OCI-LY7 (cell line): ENCODE data around the gene KRT36. TPM values are rescaled to one million over a fixed set of nuclear protein-coding genes. Genes with fewer than 3 reads are reported as not detected.

Experiments
- BruUV-seq: library from RNA; stranded (reverse); fragments of 400-500 nt; replicated peaks from 2 replicates; lab custom pipeline; 2021; lab: Mats Ljungman, UMichigan
- CTCF ChIA-PET: fragments of 300-600 bp; sonication (Branson Sonifier 250); formaldehyde crosslinking; loops from one replicate; lab custom pipeline; 2022; ENCODE audit warnings: antibody characterized with exemption; ENCODE audit not compliant: unreplicated experiment; lab: Charles Lee
- POLR2A ChIA-PET: fragments of 300-600 bp; sonication (Branson Sonifier 250); formaldehyde crosslinking; loops from one replicate; lab custom pipeline; 2022; ENCODE audit warnings: antibody characterized with exemption; lab: Charles Lee
- DNase-seq: peaks from one replicate; pipeline ENCODE4 v3.0.0-alpha.2; 2015; ENCODE audit warnings: low spot score
- H2AFZ ChIP-seq: fragments of 200-600 bp; sonication (generic), shearing (Covaris generic); 2 replicates; pipeline ENCODE4 v1.6.1; 2014; ENCODE audit warnings: mild to moderate bottlenecking, antibody characterized with exemption, low read length, moderate library complexity
- H3K27ac ChIP-seq: fragments of 200-600 bp; sonication (generic); 2 replicates; pipeline ENCODE4 v1.5.1; 2014; ENCODE audit warnings: mixed run types, low read depth, mild to moderate bottlenecking, moderate library complexity, low read length, inconsistent platforms; ENCODE audit not compliant: poor library complexity, severe bottlenecking
- H3K36me3 ChIP-seq: fragments of 200-600 bp; sonication (generic); 2 replicates; pipeline ENCODE4 v1.6.1; 2014; ENCODE audit warnings: mild to moderate bottlenecking, antibody characterized with exemption, low read length, moderate library complexity, mixed read lengths; ENCODE audit not compliant: insufficient read depth
- H3K4me1 ChIP-seq: fragments of 200-600 bp; sonication (generic); 2 replicates; pipeline ENCODE4 v1.5.1; 2014; ENCODE audit warnings: mild to moderate bottlenecking, low read length; ENCODE audit not compliant: insufficient read depth, poor library complexity, severe bottlenecking
- H3K4me2 ChIP-seq: fragments of 200-600 bp; sonication (generic); 2 replicates; pipeline ENCODE4 v1.6.1; 2014; ENCODE audit warnings: mild to moderate bottlenecking, low read length
- H3K4me3 ChIP-seq: fragments of 200-600 bp; sonication (generic); 2 replicates; pipeline ENCODE4 v1.5.1; 2014; ENCODE audit warnings: mild to moderate bottlenecking, low read depth, low read length; ENCODE audit not compliant: poor library complexity, severe bottlenecking
- H3K79me2 ChIP-seq: fragments of 200-600 bp; sonication (generic); 2 replicates; pipeline ENCODE4 v1.6.1; 2016; ENCODE audit warnings: low read depth, mild to moderate bottlenecking, low read length, moderate library complexity, mixed read lengths; ENCODE audit not compliant: insufficient read depth
- H3K9me2 ChIP-seq: fragments of 200-600 bp; sonication (generic); 2 replicates; pipeline ENCODE4 v1.6.1; 2016; ENCODE audit warnings: mild to moderate bottlenecking, low read length, mixed read lengths; ENCODE audit not compliant: insufficient read depth
- H3K9me3 ChIP-seq: fragments of 200-600 bp; sonication (generic); 2 replicates; pipeline ENCODE4 v1.6.1; 2014; ENCODE audit warnings: mild to moderate bottlenecking, mixed run types, low read length, mixed read lengths
- H4K20me1 ChIP-seq: fragments of 200-600 bp; sonication (generic); 2 replicates; pipeline ENCODE4 v1.6.1; 2014; ENCODE audit warnings: mild to moderate bottlenecking, antibody characterized with exemption, low read length, moderate library complexity, mixed read lengths; ENCODE audit not compliant: insufficient read depth
- EZH2phosphoT487 ChIP-seq: fragments of 200-600 bp; sonication (generic); IDR thresholded peaks from 2 replicates; pipeline ENCODE4 v1.6.1; 2018; ENCODE audit warnings: low read depth, borderline replicate concordance, mild to moderate bottlenecking, mixed run types, antibody characterized with exemption, low read length, moderate library complexity, mixed read lengths
- intact Hi-C: fragments of 100-400 bp; cut with micrococcal nuclease; formaldehyde crosslinking; loops from one replicate; pipeline ENCODE4 v1.10.0; 2022; ENCODE audit not compliant: unreplicated experiment
- total RNA-seq, 2 experiments: library from RNA; depleted of rRNA in 1 of 2; stranded (reverse); fragments of >200 nt in 1 of 2; shearing (Covaris generic) in 1 of 2; gene quantifications; 2 replicates each; pipeline ENCODE4 v1.2.3, GENCODE V29; 2014 to 2022
- TF ChIP-seq, protein P1 (sequence below): fragments of 200-600 bp; sonication (generic); conservative IDR thresholded peaks from 2 replicates; pipeline ENCODE4 v1.5.1; 2014; ENCODE audit warnings: mild to moderate bottlenecking, antibody characterized with exemption, low read length, moderate library complexity, mixed read lengths

KRT36 gene
- total RNA-seq, 2 experiments from 2014 or later: not detected

DNA sequence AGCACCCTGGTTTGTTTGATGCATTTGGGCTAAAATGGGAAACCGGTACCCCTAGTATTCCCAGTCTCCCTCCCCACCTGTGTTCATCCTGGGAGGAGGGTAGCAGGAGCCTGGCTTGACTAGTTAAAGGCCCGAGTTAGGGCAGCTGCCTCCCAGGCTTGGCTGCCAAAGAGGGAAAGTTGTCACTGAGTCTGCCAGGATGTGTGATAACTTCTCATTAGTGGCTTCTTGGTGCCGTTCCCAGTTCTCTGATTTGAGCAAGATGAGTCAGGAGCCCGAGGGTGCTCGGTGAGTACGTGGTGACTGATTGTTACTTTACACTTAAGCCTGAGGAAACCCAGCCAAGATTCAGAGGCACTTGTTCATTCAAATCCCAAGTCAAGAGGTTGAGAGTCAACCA is 25.0 kb downstream of the KRT36 start:
- H3K4me3 ChIP-seq: no peak overlapping the region
- no peaks in the 10 kb centered on the region for H3K9me2 ChIP-seq
- H3K4me2 ChIP-seq: no peak overlapping the region
- CTCF ChIA-PET: no interaction called here
- no peak overlapping the region for H2AFZ ChIP-seq
- no peaks in the 10 kb centered on the region for H3K36me3 ChIP-seq
- no peaks in the 10 kb centered on the region for H3K4me1 ChIP-seq
- H4K20me1 ChIP-seq: no peaks in the 10 kb centered on the region
- POLR2A ChIA-PET: no interaction called here
- TF ChIP-seq, protein P1, sequence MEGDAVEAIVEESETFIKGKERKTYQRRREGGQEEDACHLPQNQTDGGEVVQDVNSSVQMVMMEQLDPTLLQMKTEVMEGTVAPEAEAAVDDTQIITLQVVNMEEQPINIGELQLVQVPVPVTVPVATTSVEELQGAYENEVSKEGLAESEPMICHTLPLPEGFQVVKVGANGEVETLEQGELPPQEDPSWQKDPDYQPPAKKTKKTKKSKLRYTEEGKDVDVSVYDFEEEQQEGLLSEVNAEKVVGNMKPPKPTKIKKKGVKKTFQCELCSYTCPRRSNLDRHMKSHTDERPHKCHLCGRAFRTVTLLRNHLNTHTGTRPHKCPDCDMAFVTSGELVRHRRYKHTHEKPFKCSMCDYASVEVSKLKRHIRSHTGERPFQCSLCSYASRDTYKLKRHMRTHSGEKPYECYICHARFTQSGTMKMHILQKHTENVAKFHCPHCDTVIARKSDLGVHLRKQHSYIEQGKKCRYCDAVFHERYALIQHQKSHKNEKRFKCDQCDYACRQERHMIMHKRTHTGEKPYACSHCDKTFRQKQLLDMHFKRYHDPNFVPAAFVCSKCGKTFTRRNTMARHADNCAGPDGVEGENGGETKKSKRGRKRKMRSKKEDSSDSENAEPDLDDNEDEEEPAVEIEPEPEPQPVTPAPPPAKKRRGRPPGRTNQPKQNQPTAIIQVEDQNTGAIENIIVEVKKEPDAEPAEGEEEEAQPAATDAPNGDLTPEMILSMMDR: no peak
- TF ChIP-seq EZH2phosphoT487: no peak
- H3K79me2 ChIP-seq: no peaks in the 10 kb centered on the region
- no TSS peak for BruUV-seq
- no peak for DNase-seq
- intact Hi-C loops: no loop called here
- no peaks in the 10 kb centered on the region for H3K9me3 ChIP-seq
- H3K27ac ChIP-seq: no peak overlapping the region

DNA sequence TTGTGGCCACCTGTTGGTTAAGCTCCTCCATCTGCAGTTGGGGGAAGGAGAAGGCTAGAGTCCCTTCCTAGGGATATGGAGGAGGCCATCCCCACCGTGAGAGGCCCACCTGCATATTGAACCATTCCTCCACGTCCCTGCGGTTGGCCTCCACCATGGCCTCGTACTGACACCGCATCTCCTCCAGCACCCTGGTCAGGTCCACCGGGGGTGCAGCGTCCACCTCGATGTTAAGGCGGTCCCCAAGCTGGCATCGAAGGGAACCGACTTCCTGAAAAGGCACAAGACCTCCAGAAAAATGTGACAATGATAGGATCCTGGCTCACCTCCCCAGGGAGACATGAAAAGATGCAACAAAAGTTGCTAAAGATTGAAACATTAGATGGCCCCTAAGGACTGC is 25.5 kb downstream of the KRT36 start:
- ChIA-PET CTCF (no interaction called here), POLR2A (no interaction called here)
- H3K4me3 ChIP-seq: no peak overlapping the region
- DNase-seq: no peak
- no peaks in the 10 kb centered on the region for H3K9me3 ChIP-seq
- H3K4me2 ChIP-seq: no peak overlapping the region
- no peaks in the 10 kb centered on the region for H3K36me3 ChIP-seq
- no peaks in the 10 kb centered on the region for H3K4me1 ChIP-seq
- BruUV-seq: no TSS peak
- H4K20me1 ChIP-seq: no peaks in the 10 kb centered on the region
- no peak overlapping the region for H3K27ac ChIP-seq
- no peaks in the 10 kb centered on the region for H3K79me2 ChIP-seq
- intact Hi-C loops: no loop called here
- H3K9me2 ChIP-seq: no peaks in the 10 kb centered on the region
- H2AFZ ChIP-seq: no peak overlapping the region
- TF ChIP-seq, protein P1: no peak
- no peak for TF ChIP-seq EZH2phosphoT487

DNA sequence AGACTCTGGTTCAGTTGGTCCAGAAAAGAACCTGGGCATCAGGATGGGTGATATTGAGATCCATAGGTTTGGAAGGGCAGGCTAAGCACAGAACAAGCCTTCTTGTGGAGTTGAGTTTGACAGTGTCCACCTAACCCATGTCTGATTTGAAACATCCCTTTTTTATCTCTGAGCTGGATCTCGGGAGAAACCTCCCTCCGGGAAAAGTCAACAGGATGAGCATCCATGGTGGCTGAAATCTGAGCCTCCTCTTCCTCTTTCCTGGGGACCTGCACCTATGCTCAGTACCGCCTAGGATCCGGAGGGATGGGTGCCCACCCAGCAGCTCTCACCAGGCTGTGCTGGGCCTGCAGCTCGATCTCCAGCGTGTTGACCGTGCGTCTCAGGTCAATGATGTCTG is 26.0 kb downstream of the KRT36 start:
- intact Hi-C loops: no loop called here

More for the DNA sequence above, 26.0 kb downstream of the KRT36 start:
- H4K20me1 ChIP-seq: no peaks in the 10 kb centered on the region
- H3K4me3 ChIP-seq: no peak overlapping the region
- H3K27ac ChIP-seq: no peak overlapping the region
- H3K4me2 ChIP-seq: no peak overlapping the region
- no peak for TF ChIP-seq EZH2phosphoT487
- TF ChIP-seq, protein P1: no peak
- no peaks in the 10 kb centered on the region for H3K9me3 ChIP-seq
- BruUV-seq: no TSS peak
- no peaks in the 10 kb centered on the region for H3K4me1 ChIP-seq
- no peaks in the 10 kb centered on the region for H3K36me3 ChIP-seq
- no peak overlapping the region for H2AFZ ChIP-seq
- POLR2A ChIA-PET: interaction anchor here (0.8 kb wide), 1 partner anchor 226 kb away, joined by 3 read pairs; no protein-coding TSS in a partner anchor
- DNase-seq: no peak
- H3K9me2 ChIP-seq: no peaks in the 10 kb centered on the region
- H3K79me2 ChIP-seq: no peaks in the 10 kb centered on the region
- CTCF ChIA-PET: no interaction called here
